ENCODE data around the gene PUS7.
"Not testable (repeated sequence)": the region's sequence is repeated elsewhere in the genome, so short reads cannot be mapped to it uniquely, and the experiment has no call there.

PUS7 gene

DNA sequence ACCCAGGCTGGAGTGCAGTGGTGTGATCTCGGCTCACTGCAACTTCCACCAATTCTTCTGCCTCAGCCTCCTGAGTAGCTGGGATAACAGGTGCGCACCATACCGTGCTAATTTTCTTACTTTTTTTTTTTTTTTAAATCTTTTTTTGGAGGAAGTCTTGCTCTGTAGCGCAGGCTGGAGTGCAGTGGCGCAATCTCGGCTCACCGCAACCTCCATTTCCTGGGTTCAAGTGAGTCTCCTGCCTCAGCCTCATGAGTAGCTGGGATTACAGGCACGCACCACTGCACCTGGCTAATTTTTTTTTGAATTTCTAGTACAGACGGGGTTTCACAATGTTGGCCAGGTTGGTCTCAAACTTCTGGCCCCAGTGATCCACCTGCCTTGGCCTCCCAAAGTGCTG is 79.9 kb downstream of the PUS7 start:
- H3K4me1 Mint-ChIP-seq: peaks cover 11% of the 10 kb centered on the region
- H3K9me3 Mint-ChIP-seq; H3K27ac Mint-ChIP-seq; H3K4me3 Mint-ChIP-seq; ATAC-seq; DNase-seq (ENCODE audit: low spot score in 2 of 2); H3K36me3 Mint-ChIP-seq: not testable (repeated sequence)

- no peak overlapping the region for H3K27ac Mint-ChIP-seq
- DNase-seq (ENCODE audit: low spot score in 2 of 2): no peak
These were observed 82.7 kb downstream of the PUS7 start for GRCh38 chr7:105439174-105439893.

DNA sequence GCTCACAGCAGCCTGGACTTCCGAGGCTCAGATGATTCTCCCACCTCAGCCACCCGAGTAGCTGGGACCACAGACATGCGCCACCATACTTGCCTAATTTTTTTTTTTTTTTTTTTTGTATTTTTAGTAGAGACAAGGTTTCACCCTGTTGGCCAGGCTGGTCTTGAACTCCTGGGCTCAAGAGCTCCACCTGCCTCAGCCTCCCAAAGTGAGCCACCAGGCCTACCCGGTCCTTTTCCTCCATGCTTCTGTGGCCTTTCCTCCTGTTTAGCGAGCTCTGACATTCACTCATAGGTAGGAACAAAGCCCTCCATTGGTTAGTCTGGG is 83.3 kb downstream of the PUS7 start:
- H3K4me3 Mint-ChIP-seq: no peak overlapping the region
- H3K27ac Mint-ChIP-seq: no peak overlapping the region
- DNase-seq (ENCODE audit: low spot score in 2 of 2): no peak
- no peaks in the 10 kb centered on the region for H3K36me3 Mint-ChIP-seq
- ATAC-seq: no peak
- H3K9me3 Mint-ChIP-seq: no peaks in the 10 kb centered on the region
- peaks cover 5% of the 10 kb centered on the region for H3K4me1 Mint-ChIP-seq

More at GRCh38 chr7:105439174-105439893, 82.7 kb downstream of the PUS7 start:
- Mint-ChIP-seq H3K4me1 (peaks cover 7% of the 10 kb centered on the region), H3K36me3 (no peaks in the 10 kb centered on the region), H3K4me3 (no peak overlapping the region), H3K9me3 (no peaks in the 10 kb centered on the region)
- no peak for ATAC-seq

DNA sequence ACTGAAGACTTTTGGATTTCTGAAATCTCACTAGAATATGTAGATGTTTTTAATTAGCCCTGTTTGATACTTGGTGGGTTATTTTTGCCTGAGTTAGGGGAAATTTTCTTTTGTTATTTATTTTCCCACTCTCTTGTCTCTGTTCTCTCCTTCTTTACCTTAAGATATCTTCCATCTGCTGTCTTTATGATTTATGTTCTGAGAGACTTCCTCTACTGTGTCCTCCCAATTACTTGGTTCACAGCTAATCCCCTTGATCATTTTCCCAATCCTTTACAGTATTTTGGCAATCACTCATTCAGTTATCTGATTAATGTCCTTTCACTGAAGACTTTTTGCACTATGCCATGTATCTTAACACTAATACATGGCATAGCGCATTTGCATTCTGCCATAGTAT is 83.8 kb downstream of the PUS7 start:
- no peak overlapping the region for H3K4me3 Mint-ChIP-seq
- H3K36me3 Mint-ChIP-seq: no peaks in the 10 kb centered on the region
- ATAC-seq (no peak), DNase-seq (ENCODE audit: low spot score in 2 of 2) (no peak)
- no peaks in the 10 kb centered on the region for H3K9me3 Mint-ChIP-seq
- H3K4me1 Mint-ChIP-seq: peaks cover 5% of the 10 kb centered on the region
- no peak overlapping the region for H3K27ac Mint-ChIP-seq

DNA sequence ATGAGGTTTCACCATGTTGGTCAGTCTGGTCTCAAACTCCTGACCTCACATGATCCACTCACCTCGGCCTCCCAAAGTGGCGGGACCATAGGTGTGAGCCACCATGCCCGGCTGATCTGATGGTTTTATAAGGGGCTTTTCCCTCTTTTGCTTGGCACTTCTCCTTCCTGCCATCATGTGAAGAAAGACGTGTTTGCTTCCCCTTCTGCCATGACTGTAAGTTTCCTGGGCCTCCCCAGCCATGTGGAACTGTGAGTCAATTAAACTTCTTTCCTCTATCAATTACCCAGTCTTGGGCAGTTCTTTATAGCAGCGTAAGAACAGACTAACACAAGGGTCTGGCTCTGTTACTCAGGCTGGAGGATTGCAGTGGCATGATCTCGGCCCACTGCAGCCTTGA is 84.7 kb downstream of the PUS7 start:
- H3K4me3 Mint-ChIP-seq; H3K4me1 Mint-ChIP-seq; H3K36me3 Mint-ChIP-seq; H3K27ac Mint-ChIP-seq; DNase-seq (ENCODE audit: low spot score in 2 of 2); ATAC-seq; H3K9me3 Mint-ChIP-seq: not testable (repeated sequence)

GRCh38 chr7:105429746-105430612 is 92.1 kb downstream of the PUS7 start:
- peaks cover 22% of the 10 kb centered on the region for H3K4me1 Mint-ChIP-seq

GRCh38 chr7:105426606-105427146 is 95.4 kb downstream of the PUS7 start:
- H3K4me1 Mint-ChIP-seq: peaks cover 22% of the 10 kb centered on the region
- no peaks in the 10 kb centered on the region for H3K36me3 Mint-ChIP-seq
- DNase-seq (ENCODE audit: low spot score in 2 of 2) (no peak), ATAC-seq (peak; percentile 86)
- H3K4me3 Mint-ChIP-seq: peak overlapping the region; percentile 15
- H3K9me3 Mint-ChIP-seq: no peaks in the 10 kb centered on the region
- peak overlapping the region; percentile 70 for H3K27ac Mint-ChIP-seq

More at GRCh38 chr7:105429746-105430612, 92.1 kb downstream of the PUS7 start:
- Mint-ChIP-seq H3K27ac (no peak overlapping the region), H3K9me3 (no peaks in the 10 kb centered on the region), H3K4me3 (no peak overlapping the region), H3K36me3 (no peaks in the 10 kb centered on the region)
- peak in 1 of 2 donors; percentile 59 for DNase-seq (ENCODE audit: low spot score in 2 of 2)
- peak; percentile 47 for ATAC-seq

DNA sequence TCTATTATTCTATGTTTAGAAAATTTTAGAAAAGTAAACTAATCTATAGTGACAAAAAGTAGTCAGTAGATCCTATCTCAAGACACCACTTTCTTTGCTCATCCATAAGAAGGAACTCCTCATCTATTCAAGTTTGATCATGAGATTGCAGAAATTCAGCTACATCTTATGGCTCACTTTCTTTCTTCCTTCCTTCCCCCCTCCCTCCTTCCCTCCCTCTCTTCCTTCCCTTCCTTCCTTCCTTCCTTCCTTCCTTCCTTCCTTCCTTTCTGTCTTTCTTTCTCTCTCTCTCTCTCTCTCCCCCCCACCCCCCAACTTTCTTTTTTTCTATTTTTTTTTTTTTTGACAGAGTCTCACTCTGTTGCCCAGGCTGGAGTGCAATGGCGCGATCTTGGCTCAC is 98.1 kb downstream of the PUS7 start:
- DNase-seq (ENCODE audit: low spot score in 2 of 2) (no peak), ATAC-seq (no peak)
- Mint-ChIP-seq H3K4me3 (no peak overlapping the region), H3K36me3 (no peaks in the 10 kb centered on the region), H3K9me3 (no peaks in the 10 kb centered on the region), H3K27ac (no peak overlapping the region), H3K4me1 (peaks cover 17% of the 10 kb centered on the region)

DNA sequence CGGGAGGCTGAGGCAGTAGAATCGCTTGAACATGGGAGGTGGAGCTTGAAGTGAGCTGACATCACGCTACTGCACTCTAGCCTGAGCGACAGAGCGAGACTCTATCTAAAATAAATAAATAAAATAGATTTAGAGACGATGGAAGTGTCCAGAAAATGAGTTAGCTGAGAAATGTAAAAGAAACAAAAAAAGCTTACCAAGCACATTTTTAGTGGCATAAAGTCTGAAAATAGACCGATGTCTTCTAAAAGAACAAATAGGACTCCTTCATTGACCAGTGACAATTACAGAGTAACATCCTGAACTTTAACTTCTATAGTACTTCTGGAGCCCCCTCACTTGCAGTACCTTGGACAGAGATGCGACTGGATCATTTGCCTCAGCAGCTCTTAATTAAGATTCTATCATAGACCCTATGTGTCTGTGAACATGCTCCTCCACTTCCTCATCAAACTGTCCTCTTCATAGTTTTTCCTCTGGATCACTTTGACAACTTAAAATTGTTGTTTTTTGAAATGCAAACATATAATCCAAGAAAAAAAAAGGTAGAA is 108.1 kb downstream of the PUS7 start:
- no peak for ATAC-seq
- H3K4me1 Mint-ChIP-seq: peaks cover 5% of the 10 kb centered on the region
- H3K36me3 Mint-ChIP-seq: no peaks in the 10 kb centered on the region
- H3K27ac Mint-ChIP-seq: no peak overlapping the region
- no peak for DNase-seq (ENCODE audit: low spot score in 2 of 2)
- H3K9me3 Mint-ChIP-seq: no peaks in the 10 kb centered on the region
- no peak overlapping the region for H3K4me3 Mint-ChIP-seq

- not testable (repeated sequence) for H3K27ac Mint-ChIP-seq; H3K4me3 Mint-ChIP-seq; H3K36me3 Mint-ChIP-seq; H3K9me3 Mint-ChIP-seq; H3K4me1 Mint-ChIP-seq; ATAC-seq; DNase-seq (ENCODE audit: low spot score in 2 of 2)
These were observed 111.3 kb downstream of the PUS7 start for GRCh38 chr7:105410774-105411173.

DNA sequence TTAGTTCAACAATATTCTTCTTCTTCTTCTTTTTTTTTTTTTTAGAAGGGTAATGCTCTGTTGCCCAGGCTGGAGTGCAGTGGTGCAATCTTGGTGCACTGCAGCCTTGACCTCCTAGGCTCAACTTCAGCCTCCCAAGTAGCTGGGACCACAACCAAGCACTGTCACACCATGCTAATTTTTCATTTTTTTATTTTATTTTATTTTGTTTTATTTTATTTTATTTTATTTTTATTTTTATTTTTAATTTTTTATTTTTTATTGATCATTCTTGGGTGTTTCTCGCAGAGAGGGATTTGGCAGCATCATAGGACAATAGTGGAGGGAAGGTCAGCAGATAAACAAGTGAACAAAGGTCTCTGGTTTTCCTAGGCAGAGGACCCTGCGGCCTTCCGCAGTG is 112.3 kb downstream of the PUS7 start:
- not testable (repeated sequence) for H3K9me3 Mint-ChIP-seq; ATAC-seq; H3K4me1 Mint-ChIP-seq; DNase-seq (ENCODE audit: low spot score in 2 of 2); H3K4me3 Mint-ChIP-seq; H3K36me3 Mint-ChIP-seq
- H3K27ac Mint-ChIP-seq: peak overlapping the region; percentile 23

DNA sequence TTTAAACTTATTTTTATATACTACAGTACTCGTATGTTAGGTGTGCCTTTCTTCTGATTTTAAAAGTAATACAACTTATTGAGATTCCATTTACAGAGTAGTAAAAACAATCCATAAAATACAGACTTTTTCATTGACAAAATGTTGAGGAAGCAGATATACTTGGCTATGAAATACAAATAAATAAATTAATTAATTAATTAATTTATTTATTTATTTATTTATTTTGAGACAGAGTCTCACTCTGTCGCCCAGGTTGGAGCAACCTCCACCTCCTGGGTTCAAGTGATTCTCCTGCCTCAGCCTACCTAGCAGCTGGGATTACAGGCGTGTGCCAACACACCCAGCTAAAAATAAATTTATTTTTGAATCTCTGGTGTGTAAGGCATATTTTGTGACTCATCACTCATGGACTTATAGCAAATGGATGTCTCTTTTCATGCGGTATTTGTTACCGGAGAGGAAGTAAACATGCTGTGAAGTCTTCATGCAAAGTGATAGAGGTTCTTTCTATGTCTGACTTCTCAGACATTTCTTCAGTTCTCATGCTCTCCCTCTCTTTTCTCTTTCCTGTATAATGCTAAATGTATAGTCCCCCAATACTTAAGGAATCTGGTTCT is 113.2 kb downstream of the PUS7 start:
- H3K36me3 Mint-ChIP-seq: no peaks in the 10 kb centered on the region
- peak overlapping the region; percentile 23 for H3K27ac Mint-ChIP-seq
- ATAC-seq (no peak), DNase-seq (ENCODE audit: low spot score in 2 of 2) (no peak)
- H3K9me3 Mint-ChIP-seq: no peaks in the 10 kb centered on the region
- H3K4me1 Mint-ChIP-seq: no peaks in the 10 kb centered on the region
- H3K4me3 Mint-ChIP-seq: no peak overlapping the region

All from stimulated activated effector memory CD8-positive, alpha-beta T cell treated with anti-CD3 and anti-CD28 coated beads, Interleukin-12 subunit alpha, Interleukin-12 subunit beta, amount 100 ng/mL, for 72 hours (primary cell).